ENCODE measurements around the gene ACAN.

- TF ChIP-seq CTCF (IDR thresholded peaks at IDR 0.05) = no peak
- no peak for TF ChIP-seq POLR2A (IDR thresholded peaks at IDR 0.05)
Observed at GRCh38 chr15:88905576-88905975, 102.3 kb downstream of the ACAN start.

All from tibial nerve (tissue), 3 donors.